ENCODE results near the gene LINC01488.

Gene LINC01488

GRCh38 chr11:69476509-69476961 lies 4.9 kb upstream of the LINC01488 start:
- no peak for DNase-seq

GRCh38 chr11:69477086-69477485 lies 4.4 kb upstream of the LINC01488 start:
- DNase-seq = no peak

- no peak for DNase-seq
Measured at GRCh38 chr11:69479591-69480271, 1.7 kb upstream of the LINC01488 start.

- no peak for DNase-seq
Measured at GRCh38 chr11:69480547-69481392, 693 bp upstream of the LINC01488 start.

GRCh38 chr11:69482322-69482721 lies 859 bp downstream of the LINC01488 start:
- no peak for DNase-seq

- DNase-seq = no peak
Measured at GRCh38 chr11:69483170-69483569, 1.7 kb downstream of the LINC01488 start.

GRCh38 chr11:69483691-69484426 lies 2.4 kb downstream of the LINC01488 start:
- DNase-seq = no peak

- no peak for DNase-seq
Measured at GRCh38 chr11:69484427-69485259, 3.2 kb downstream of the LINC01488 start.

GRCh38 chr11:69485337-69486041 lies 4.0 kb downstream of the LINC01488 start:
- DNase-seq = no peak

GRCh38 chr11:69486056-69486772 lies 4.8 kb downstream of the LINC01488 start:
- no peak for DNase-seq

- no peak for DNase-seq
Measured at GRCh38 chr11:69486773-69487291, 5.4 kb downstream of the LINC01488 start.

- no peak for DNase-seq
Measured at GRCh38 chr11:69487391-69487790, 5.9 kb downstream of the LINC01488 start.

- no peak for DNase-seq
Measured at GRCh38 chr11:69487849-69488542, 6.5 kb downstream of the LINC01488 start.

GRCh38 chr11:69488543-69488940 lies 7.1 kb downstream of the LINC01488 start:
- no peak for DNase-seq

GRCh38 chr11:69489031-69489745 lies 7.7 kb downstream of the LINC01488 start:
- no peak for DNase-seq

- DNase-seq = no peak
Measured at GRCh38 chr11:69489746-69490365, 8.4 kb downstream of the LINC01488 start.

- DNase-seq = no peak
Measured at GRCh38 chr11:69490516-69490915, 9.1 kb downstream of the LINC01488 start.

Data from nucleus accumbens (tissue), 56 donors.